Stimulated activated CD8-positive, alpha-beta memory T cell treated with anti-CD3 and anti-CD28 coated beads, Interleukin-4, amount 100 ng/mL, for 48 hours (primary cell): ENCODE data around the gene SMPX.

Experiments used
- DNase-seq: peaks from one replicate; pipeline ENCODE4 v3.0.0-alpha.2; 2020

The SMPX gene

GRCh38 chrX:21656587-21657317 is 101.2 kb downstream of the SMPX start:
- no peak for DNase-seq
